GM08714 (cell line): ENCODE results near the gene PNPLA1.

ENCODE experiments used
- H3K4me3 ChIP-seq: fragments of 200-500 bp; sonication (Bioruptor generic); 2 replicates; pipeline ENCODE4 v1.5.1; 2014; ENCODE audit warnings: mild to moderate bottlenecking, low read length, inconsistent platforms
- ZNF274 ChIP-seq: IDR thresholded peaks from 2 replicates; pipeline ENCODE4 v1.6.1; 2012; ENCODE audit warnings: mild to moderate bottlenecking, low read depth, low read length

PNPLA1 gene

GRCh38 chr6:36285797-36286196 lies 15.9 kb downstream of the PNPLA1 start:
- no peak overlapping the region for H3K4me3 ChIP-seq
- TF ChIP-seq ZNF274, result no peak

- TF ChIP-seq ZNF274, result no peak
- H3K4me3 ChIP-seq, result no peak overlapping the region
Observed at GRCh38 chr6:36286858-36287257, 17.0 kb downstream of the PNPLA1 start.

- H3K4me3 ChIP-seq, result no peak overlapping the region
- no peak for TF ChIP-seq ZNF274
Observed at GRCh38 chr6:36289281-36289878, 19.5 kb downstream of the PNPLA1 start.

DNA sequence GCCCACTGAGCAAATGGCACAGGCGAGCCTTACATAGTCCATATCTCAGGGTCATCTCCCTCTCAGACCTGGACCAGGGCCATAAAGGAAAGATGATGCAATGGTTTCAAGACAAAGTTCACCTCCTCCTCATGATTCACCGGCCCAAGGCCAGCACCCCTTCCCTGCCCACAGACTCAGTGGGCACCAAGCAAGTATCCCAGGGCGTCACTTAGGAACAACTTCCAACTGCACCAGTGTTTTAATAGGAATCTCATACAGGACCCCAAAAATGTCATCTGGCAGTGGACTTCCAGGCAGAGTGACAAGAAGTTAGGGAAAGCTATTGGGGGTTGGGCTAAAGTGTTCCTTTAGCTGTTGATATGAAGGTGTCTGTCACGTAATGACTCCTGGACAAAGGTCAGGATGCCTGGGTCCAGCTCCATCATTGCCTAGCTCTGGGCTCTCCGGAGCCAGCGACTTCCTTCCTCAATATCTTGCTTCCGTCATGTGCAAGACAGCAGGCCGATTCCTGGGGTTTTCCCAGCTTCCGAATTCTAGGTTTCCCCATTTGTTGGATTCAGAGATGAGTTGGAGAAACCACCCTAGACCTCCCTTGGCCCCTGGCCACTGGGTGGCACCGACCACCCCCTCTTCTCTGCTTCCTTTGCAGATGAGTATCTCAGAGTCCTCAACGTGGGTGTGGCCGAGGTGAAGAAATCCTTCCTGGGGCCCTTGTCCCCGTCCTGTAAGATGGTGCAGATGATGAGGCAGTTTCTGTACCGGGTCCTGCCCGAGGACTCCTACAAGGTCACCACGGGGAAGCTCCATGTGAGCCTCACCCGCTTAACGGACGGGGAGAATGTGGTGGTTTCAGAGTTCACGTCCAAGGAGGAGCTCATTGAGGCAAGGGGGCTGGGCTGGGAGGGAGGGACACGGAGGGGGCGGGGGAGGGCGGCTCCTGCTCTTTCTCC lies 21.1 kb downstream of the PNPLA1 start:
- H3K4me3 ChIP-seq, result no peak overlapping the region
- no peak for TF ChIP-seq ZNF274

GRCh38 chr6:36292170-36292569 lies 22.3 kb downstream of the PNPLA1 start:
- no peak for TF ChIP-seq ZNF274
- H3K4me3 ChIP-seq, result no peak overlapping the region

DNA sequence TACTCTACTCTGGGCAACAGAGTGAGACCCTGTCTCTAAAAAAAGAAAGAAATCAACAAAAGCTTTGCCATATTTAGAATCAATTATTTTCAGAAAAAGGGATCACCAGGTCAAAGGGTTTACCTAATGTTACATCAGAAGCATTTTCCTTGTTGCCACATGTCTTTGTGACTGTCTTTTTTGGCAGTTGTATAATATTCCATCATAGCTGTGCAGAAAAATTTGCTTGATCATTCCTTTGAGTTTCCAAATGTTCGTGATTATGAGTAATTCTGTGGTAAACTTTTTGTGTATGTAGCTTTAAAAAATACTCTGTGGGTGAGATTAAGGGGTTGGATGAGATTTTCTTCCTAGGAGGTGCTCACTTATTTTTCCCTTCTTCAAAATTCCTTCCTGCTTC lies 26.4 kb downstream of the PNPLA1 start:
- TF ChIP-seq ZNF274, result no peak
- H3K4me3 ChIP-seq, result no peak overlapping the region

GRCh38 chr6:36297051-36297450 lies 27.2 kb downstream of the PNPLA1 start:
- no peak overlapping the region for H3K4me3 ChIP-seq
- TF ChIP-seq ZNF274, result no peak

DNA sequence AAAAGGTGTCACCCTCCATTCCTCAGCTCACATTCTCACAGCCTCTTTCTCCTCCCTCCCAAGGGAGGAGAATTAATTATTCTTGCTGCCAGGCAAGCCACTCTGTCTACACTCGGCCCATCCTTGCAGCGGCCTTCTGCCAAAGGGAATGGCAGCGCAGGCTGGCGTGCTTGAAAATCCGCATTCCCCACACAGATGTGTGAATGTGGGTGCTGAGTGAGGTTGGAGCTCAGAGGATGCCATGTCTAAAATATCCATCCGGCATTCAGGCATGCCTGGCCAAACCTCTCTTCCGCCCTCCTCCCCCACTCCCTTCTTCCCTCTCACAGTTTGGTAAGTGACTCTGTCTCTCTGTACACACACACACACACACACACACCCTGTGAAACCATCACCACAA lies 27.7 kb downstream of the PNPLA1 start:
- H3K4me3 ChIP-seq, result no peak overlapping the region
- TF ChIP-seq ZNF274, result no peak

- no peak overlapping the region for H3K4me3 ChIP-seq
- no peak for TF ChIP-seq ZNF274
Observed at GRCh38 chr6:36298027-36298426, 28.2 kb downstream of the PNPLA1 start.

DNA sequence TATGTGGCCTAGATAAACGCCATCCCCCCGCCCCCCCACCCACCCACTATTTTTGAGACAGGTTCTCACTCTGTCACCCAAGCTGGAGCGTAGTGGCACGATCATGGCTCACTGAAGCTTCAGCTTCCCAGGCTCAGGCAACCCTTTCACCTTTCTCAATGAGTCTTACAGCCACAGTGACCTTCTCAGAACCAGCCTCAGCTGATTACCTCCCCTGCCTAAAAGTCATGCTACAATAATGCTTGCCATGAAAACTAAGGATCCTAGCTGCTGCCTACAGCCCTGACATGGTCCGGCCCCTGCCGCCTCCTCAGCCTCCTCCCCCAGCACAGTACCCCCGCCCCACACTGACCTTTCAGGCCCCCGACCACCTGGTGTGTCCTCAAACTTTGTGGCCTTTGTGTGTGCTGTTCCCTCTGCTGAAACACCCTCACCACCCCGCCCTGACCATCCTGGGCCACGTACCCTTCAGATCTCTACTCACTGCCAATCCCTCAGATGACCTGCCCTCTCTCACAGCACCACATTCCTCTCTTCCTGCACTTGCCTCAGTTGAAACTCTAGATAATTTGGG lies 31.3 kb downstream of the PNPLA1 start:
- no peak for TF ChIP-seq ZNF274
- no peak overlapping the region for H3K4me3 ChIP-seq

DNA sequence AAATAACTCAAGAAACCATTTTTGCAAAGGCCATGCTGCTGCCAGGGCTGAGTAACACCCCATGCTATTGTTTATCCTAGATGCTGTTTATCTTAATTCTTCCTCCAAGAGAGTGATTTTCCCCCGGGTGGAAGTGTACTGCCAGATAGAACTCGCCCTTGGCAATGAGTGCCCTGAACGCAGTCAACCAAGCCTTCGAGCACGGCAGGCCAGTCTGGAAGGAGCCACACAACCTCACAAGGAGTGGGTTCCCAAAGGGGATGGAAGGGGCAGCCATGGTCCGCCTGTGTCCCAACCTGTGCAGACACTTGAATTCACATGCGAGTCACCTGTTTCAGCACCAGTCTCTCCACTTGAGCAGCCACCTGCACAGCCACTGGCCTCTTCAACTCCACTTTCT lies 31.9 kb downstream of the PNPLA1 start:
- H3K4me3 ChIP-seq, result no peak overlapping the region
- no peak for TF ChIP-seq ZNF274

DNA sequence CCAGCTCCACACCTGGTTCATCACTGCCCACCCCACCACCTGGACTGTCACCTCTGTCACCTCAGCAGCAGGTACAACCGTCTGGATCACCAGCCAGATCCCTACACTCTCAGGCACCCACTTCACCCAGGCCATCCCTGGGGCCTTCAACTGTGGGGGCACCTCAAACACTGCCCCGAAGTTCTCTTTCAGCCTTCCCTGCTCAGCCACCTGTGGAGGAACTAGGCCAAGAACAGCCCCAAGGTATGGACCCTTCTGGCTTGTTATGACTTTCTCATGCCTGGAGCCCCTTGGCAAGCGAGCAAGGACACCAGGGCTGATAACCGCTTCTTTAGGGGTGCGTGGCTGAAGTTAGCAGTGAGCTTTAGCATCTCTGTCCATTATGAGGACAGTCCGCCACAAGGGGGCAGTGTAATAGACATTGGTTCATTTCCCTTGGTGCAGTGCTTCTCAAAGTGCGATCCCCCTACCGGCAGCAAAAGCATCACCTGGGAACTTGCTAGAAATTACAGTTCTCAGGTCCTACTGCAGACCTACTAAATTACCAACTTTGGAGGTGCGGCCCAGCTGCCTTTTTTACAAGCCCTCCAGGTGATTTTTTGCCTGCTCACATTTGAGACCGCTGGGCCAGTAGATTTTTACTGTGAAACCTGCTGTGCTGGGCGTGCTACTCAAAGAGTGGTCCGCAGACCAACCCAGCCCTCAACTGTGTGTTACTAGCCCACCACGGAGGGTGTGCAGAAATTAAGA lies 32.5 kb downstream of the PNPLA1 start:
- H3K4me3 ChIP-seq, result no peak overlapping the region
- no peak for TF ChIP-seq ZNF274

- H3K4me3 ChIP-seq, result no peak overlapping the region
- no peak for TF ChIP-seq ZNF274
Observed at GRCh38 chr6:36305885-36306284, 36.0 kb downstream of the PNPLA1 start.

- no peak overlapping the region for H3K4me3 ChIP-seq
- TF ChIP-seq ZNF274, result no peak
Observed at GRCh38 chr6:36306375-36306774, 36.5 kb downstream of the PNPLA1 start.
